Keratinocyte (primary cell): ENCODE data around the gene SCN2B. TPM values are rescaled to one million over a fixed set of nuclear protein-coding genes. Genes with fewer than 3 reads are reported as not detected.

Source experiments
- DNase-seq: peaks from one replicate; pipeline ENCODE4 v3.0.0-alpha.2; 2011; ENCODE audit warnings: low read depth, missing footprints, low spot score
- FAIRE-seq: peaks from 2 replicates; lab custom pipeline; 2011; peaks lifted over from hg19 to GRCh38; lab: Jason Lieb, UNC
- H2AFZ ChIP-seq: 2 replicates; pipeline ENCODE4 v1.6.0; 2012; ENCODE audit warnings: low read length, control low read depth, inconsistent platforms; ENCODE audit not compliant: control insufficient read depth
- H3K27ac ChIP-seq: 2 replicates; pipeline ENCODE4 v1.5.1; 2011; ENCODE audit warnings: low read length; ENCODE audit not compliant: control insufficient read depth, insufficient read depth
- H3K27me3 ChIP-seq: 3 replicates; pipeline ENCODE4 v1.6.0; 2011; ENCODE audit warnings: low read length; ENCODE audit not compliant: control insufficient read depth, insufficient read depth; ENCODE audit errors: extremely low read depth
- H3K36me3 ChIP-seq, 2 experiments: 2 replicates in 1 of 2; 3 replicates in 1 of 2; pipeline ENCODE4 v1.5.1; 2011; ENCODE audit warnings: low read length in 2 of 2, mild to moderate bottlenecking in 1 of 2; ENCODE audit not compliant: control insufficient read depth in 2 of 2, insufficient read depth in 2 of 2; ENCODE audit errors: extremely low read depth in 1 of 2
- H3K4me1 ChIP-seq: 3 replicates; pipeline ENCODE4 v1.5.1; 2011; ENCODE audit warnings: low read length; ENCODE audit not compliant: control insufficient read depth, insufficient read depth; ENCODE audit errors: extremely low read depth
- H3K4me2 ChIP-seq: 3 replicates; pipeline ENCODE4 v1.6.0; 2011; ENCODE audit warnings: low read depth, low read length; ENCODE audit not compliant: control insufficient read depth, insufficient read depth; ENCODE audit errors: extremely low read depth
- H3K4me3 ChIP-seq, 3 experiments: fragments of 200-600 bp in 1 of 3; sonication (generic) in 1 of 3; 2 replicates in 2 of 3; 3 replicates in 1 of 3; pipeline ENCODE4 v1.5.1; 2011 to 2016; ENCODE audit warnings: low read length in 3 of 3, mild to moderate bottlenecking in 3 of 3, control low read depth in 2 of 3, inconsistent platforms in 1 of 3, low read depth in 1 of 3, mixed read lengths in 1 of 3, mixed run types in 1 of 3, moderate library complexity in 1 of 3; ENCODE audit not compliant: control insufficient read depth in 2 of 3, insufficient read depth in 2 of 3; ENCODE audit errors: extremely low read depth in 1 of 3
- H3K79me2 ChIP-seq: 2 replicates; pipeline ENCODE4 v1.6.0; 2012; ENCODE audit warnings: low read length; ENCODE audit not compliant: control insufficient read depth, insufficient read depth
- H3K9ac ChIP-seq: 3 replicates; pipeline ENCODE4 v1.6.0; 2011; ENCODE audit warnings: low read length; ENCODE audit not compliant: control insufficient read depth, insufficient read depth; ENCODE audit errors: extremely low read depth
- H3K9me1 ChIP-seq: 3 replicates; pipeline ENCODE4 v1.6.0; 2011; ENCODE audit warnings: low read length; ENCODE audit not compliant: control insufficient read depth, insufficient read depth; ENCODE audit errors: extremely low read depth
- H3K9me3 ChIP-seq: 2 replicates; pipeline ENCODE4 v1.5.1; 2012; ENCODE audit warnings: low read depth, low read length; ENCODE audit not compliant: control insufficient read depth
- H4K20me1 ChIP-seq: 3 replicates; pipeline ENCODE4 v1.6.0; 2011; ENCODE audit warnings: low read length; ENCODE audit not compliant: control insufficient read depth, insufficient read depth; ENCODE audit errors: extremely low read depth
- EZH2 ChIP-seq: IDR thresholded peaks from one replicate; pipeline ENCODE4 v1.6.1; 2012; ENCODE audit warnings: inconsistent platforms, mild to moderate bottlenecking, low read length, moderate library complexity
- dilution Hi-C: fragments of 300-500 bp; cut with MboI; formaldehyde crosslinking; loops from one replicate; pipeline ENCODE4 v1.7.0; 2020; ENCODE audit warnings: low sequenced_read_pairs; ENCODE audit not compliant: extremely low pct_ligation_motif_present
- polyA plus RNA-seq, 5 experiments: library from polyadenylated mRNA; depleted of rRNA in 3 of 5; stranded (reverse) in 3 of 5; stranded (forward) in 1 of 5; unstranded in 1 of 5; fragments of >200 nt; gene quantifications; 1 replicate in 1 of 5; 2 replicates in 3 of 5; 3 replicates in 1 of 5; pipeline versions ENCODE4 v1.2.1 to v1.2.3, GENCODE V29; 2011 to 2012; ENCODE audit warnings: missing spikeins in 2 of 5, low read depth in 1 of 5, low replicate concordance in 1 of 5
- TF ChIP-seq, protein P1 (sequence below), 3 experiments: IDR thresholded peaks in 1 of 3; conservative IDR thresholded peaks in 1 of 3; optimal IDR thresholded peaks in 1 of 3; 2 replicates in 2 of 3; 3 replicates in 1 of 3; pipeline versions ENCODE3 to v1.5.1; 2011; ENCODE audit warnings: low read length in 3 of 3, mild to moderate bottlenecking in 3 of 3, moderate library complexity in 2 of 3, control low read depth in 1 of 3, inconsistent platforms in 1 of 3; ENCODE audit not compliant: insufficient read depth in 2 of 3; ENCODE audit errors: extremely low read depth in 1 of 3

The SCN2B gene
- polyA plus RNA-seq, 1 donor (not counting 4 experiments of a cell fraction or from before 2014, with no cell fraction given): 0.56 TPM

DNA sequence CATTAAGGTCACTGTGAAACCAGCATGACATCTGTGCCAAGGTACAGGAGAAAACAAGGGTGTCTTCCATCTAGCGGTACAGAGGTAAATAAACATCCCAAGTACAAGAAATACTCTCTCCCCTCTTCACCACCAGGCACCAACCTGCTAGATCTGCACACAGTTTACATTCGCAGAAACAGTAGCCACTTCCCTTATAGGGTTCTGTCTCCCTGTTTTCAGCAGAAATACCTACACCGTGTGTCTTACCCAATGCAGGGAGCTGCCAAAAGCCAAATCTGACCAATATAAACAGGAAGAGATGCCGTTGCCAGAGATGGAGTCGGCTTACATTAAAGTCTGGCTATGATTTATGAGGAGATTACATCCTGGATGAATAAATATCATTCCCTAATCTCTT, 25.0 kb downstream of the SCN2B start:
- H3K4me3 ChIP-seq: no peak overlapping the region
- dilution Hi-C loops: no loop called here
- no peak overlapping the region for H2AFZ ChIP-seq
- no peaks in the 10 kb centered on the region for H3K9me3 ChIP-seq
- DNase-seq: no peak
- H3K27ac ChIP-seq: no peak overlapping the region
- peaks cover 27% of the 10 kb centered on the region for H3K4me1 ChIP-seq
- no peaks in the 10 kb centered on the region for H3K36me3 ChIP-seq
- H3K9me1 ChIP-seq: no peaks in the 10 kb centered on the region
- no peak overlapping the region for H3K9ac ChIP-seq
- no peak for TF ChIP-seq EZH2
- TF ChIP-seq, protein P1, sequence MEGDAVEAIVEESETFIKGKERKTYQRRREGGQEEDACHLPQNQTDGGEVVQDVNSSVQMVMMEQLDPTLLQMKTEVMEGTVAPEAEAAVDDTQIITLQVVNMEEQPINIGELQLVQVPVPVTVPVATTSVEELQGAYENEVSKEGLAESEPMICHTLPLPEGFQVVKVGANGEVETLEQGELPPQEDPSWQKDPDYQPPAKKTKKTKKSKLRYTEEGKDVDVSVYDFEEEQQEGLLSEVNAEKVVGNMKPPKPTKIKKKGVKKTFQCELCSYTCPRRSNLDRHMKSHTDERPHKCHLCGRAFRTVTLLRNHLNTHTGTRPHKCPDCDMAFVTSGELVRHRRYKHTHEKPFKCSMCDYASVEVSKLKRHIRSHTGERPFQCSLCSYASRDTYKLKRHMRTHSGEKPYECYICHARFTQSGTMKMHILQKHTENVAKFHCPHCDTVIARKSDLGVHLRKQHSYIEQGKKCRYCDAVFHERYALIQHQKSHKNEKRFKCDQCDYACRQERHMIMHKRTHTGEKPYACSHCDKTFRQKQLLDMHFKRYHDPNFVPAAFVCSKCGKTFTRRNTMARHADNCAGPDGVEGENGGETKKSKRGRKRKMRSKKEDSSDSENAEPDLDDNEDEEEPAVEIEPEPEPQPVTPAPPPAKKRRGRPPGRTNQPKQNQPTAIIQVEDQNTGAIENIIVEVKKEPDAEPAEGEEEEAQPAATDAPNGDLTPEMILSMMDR (optimal IDR thresholded peaks at IDR 0.05 in 1 of 3, IDR thresholded peaks at IDR 0.05 in 1 of 3, conservative IDR thresholded peaks at IDR 0.05 in 1 of 3; ENCODE audit: extremely low read depth in 1 of 3, insufficient read depth in 2 of 3, low read length in 3 of 3): no peak
- H3K27me3 ChIP-seq: peaks cover 9% of the 10 kb centered on the region
- H3K4me2 ChIP-seq: no peak overlapping the region
- no peak for FAIRE-seq
- no peaks in the 10 kb centered on the region for H4K20me1 ChIP-seq
- no peaks in the 10 kb centered on the region for H3K79me2 ChIP-seq

DNA sequence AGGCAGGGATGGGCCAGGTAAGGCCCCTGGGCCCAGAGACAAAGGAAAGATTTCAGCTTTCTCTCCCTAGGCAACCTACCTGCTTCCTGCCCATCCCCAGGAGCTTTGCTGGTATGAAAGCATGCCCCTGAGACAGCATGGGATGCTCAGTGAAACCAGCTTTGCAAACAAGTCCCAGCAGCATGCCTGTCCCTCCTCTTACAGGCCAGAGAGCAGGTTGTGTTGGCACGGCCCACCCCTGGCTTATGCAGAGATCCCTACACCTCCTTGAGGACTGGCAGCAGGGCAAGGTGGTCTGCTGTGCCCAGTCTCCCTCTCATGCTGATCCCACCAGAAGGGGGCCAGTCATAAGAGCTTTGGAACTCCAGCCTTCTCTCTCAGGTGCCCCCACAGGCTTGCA, 26.9 kb downstream of the SCN2B start:
- no peaks in the 10 kb centered on the region for H4K20me1 ChIP-seq
- no peak overlapping the region for H2AFZ ChIP-seq
- FAIRE-seq (no peak), DNase-seq (no peak)
- no peaks in the 10 kb centered on the region for H3K27me3 ChIP-seq
- peaks cover 23% of the 10 kb centered on the region for H3K4me1 ChIP-seq
- H3K9me3 ChIP-seq: no peaks in the 10 kb centered on the region
- H3K4me2 ChIP-seq: no peak overlapping the region
- no peaks in the 10 kb centered on the region for H3K9me1 ChIP-seq
- H3K4me3 ChIP-seq: no peak overlapping the region
- no peaks in the 10 kb centered on the region for H3K36me3 ChIP-seq
- TF ChIP-seq, protein P1 (optimal IDR thresholded peaks at IDR 0.05 in 1 of 3, IDR thresholded peaks at IDR 0.05 in 1 of 3, conservative IDR thresholded peaks at IDR 0.05 in 1 of 3; ENCODE audit: extremely low read depth in 1 of 3, insufficient read depth in 2 of 3, low read length in 3 of 3): no peak
- TF ChIP-seq EZH2: no peak
- H3K79me2 ChIP-seq: no peaks in the 10 kb centered on the region
- no peak overlapping the region for H3K9ac ChIP-seq
- dilution Hi-C loops: no loop called here
- H3K27ac ChIP-seq: no peak overlapping the region
